HFFc6 (cell line): ENCODE results near the gene FGR. TPM values are rescaled to one million over a fixed set of nuclear protein-coding genes. Genes with fewer than 3 reads are reported as not detected.

Experiments used
- DNase-seq: peaks from one replicate; pipeline ENCODE4 v3.0.0-alpha.2; 2018
- H3K27ac Mint-ChIP-seq: 2 replicates; pipeline ENCODE4 v1.8.0; 2020; ENCODE audit warnings: mild to moderate bottlenecking, mixed read lengths
- H3K27me3 Mint-ChIP-seq: 2 replicates; pipeline ENCODE4 v1.8.0; 2021; ENCODE audit warnings: mild to moderate bottlenecking, moderate library complexity, mixed read lengths; ENCODE audit not compliant: insufficient read depth
- H3K36me3 Mint-ChIP-seq: 2 replicates; pipeline ENCODE4 v1.8.0; 2021; ENCODE audit warnings: low read depth, mixed read lengths
- H3K4me1 Mint-ChIP-seq: 2 replicates; pipeline ENCODE4 v1.8.0; 2020; ENCODE audit warnings: low read depth, mixed read lengths
- H3K4me3 Mint-ChIP-seq: 2 replicates; pipeline ENCODE4 v1.8.0; 2020; ENCODE audit warnings: mild to moderate bottlenecking, moderate library complexity, mixed read lengths
- H3K9me3 Mint-ChIP-seq: 2 replicates; pipeline ENCODE4 v1.8.0; 2020; ENCODE audit warnings: mild to moderate bottlenecking, mixed read lengths
- CTCF ChIP-seq: fragments of 200-600 bp; sonication (generic); IDR thresholded peaks from 2 replicates; pipeline ENCODE4 v1.5.0; 2021; ENCODE audit warnings: antibody characterized with exemption, mild to moderate bottlenecking
- total RNA-seq, 6 experiments: library from RNA; stranded (reverse); fragmentation: NEBNext Ultra II Directional; extraction: Animal tissue kit (Norgen Biotek cat#: 25700); gene quantifications; 2 replicates in 1 of 6; 3 replicates in 5 of 6; pipeline ENCODE4 v1.2.3, GENCODE V29; 2021

Gene FGR
- total RNA-seq, 6 experiments from 2014 or later, result not detected

GRCh38 chr1:27668121-27668807 is 33.3 kb upstream of the FGR start:
- Mint-ChIP-seq H3K9me3 (no peaks in the 10 kb centered on the region), H3K27ac (no peak overlapping the region), H3K4me1 (peaks cover 55% of the 10 kb centered on the region), H3K36me3 (no peaks in the 10 kb centered on the region), H3K4me3 (no peak overlapping the region), H3K27me3 (no peaks in the 10 kb centered on the region; the same call in 1 of the 2 replicates)
- DNase-seq, result no peak
- TF ChIP-seq CTCF, result no peak

GRCh38 chr1:27666791-27667254 is 31.8 kb upstream of the FGR start:
- no peak for TF ChIP-seq CTCF
- Mint-ChIP-seq H3K4me1 (peaks cover 48% of the 10 kb centered on the region), H3K27ac (no peak overlapping the region), H3K27me3 (no peaks in the 10 kb centered on the region; the same call in 1 of the 2 replicates), H3K36me3 (no peaks in the 10 kb centered on the region), H3K9me3 (no peaks in the 10 kb centered on the region), H3K4me3 (no peak overlapping the region)
- no peak for DNase-seq

- peaks cover 42% of the 10 kb centered on the region for H3K4me1 Mint-ChIP-seq
- H3K36me3 Mint-ChIP-seq, result no peaks in the 10 kb centered on the region
- DNase-seq, result no peak
- no peaks in the 10 kb centered on the region; the same call in 1 of the 2 replicates for H3K27me3 Mint-ChIP-seq
- TF ChIP-seq CTCF, result no peak
- no peak overlapping the region for H3K27ac Mint-ChIP-seq
- no peaks in the 10 kb centered on the region for H3K9me3 Mint-ChIP-seq
- no peak overlapping the region for H3K4me3 Mint-ChIP-seq
These were observed 31.3 kb upstream of the FGR start for GRCh38 chr1:27666294-27666693.

- Mint-ChIP-seq H3K27me3 (no peaks in the 10 kb centered on the region; the same call in 1 of the 2 replicates), H3K9me3 (no peaks in the 10 kb centered on the region), H3K36me3 (no peaks in the 10 kb centered on the region), H3K27ac (no peak overlapping the region), H3K4me1 (peaks cover 38% of the 10 kb centered on the region), H3K4me3 (no peak overlapping the region)
- no peak for TF ChIP-seq CTCF
- no peak for DNase-seq
These were observed 30.1 kb upstream of the FGR start for GRCh38 chr1:27665016-27665651.

GRCh38 chr1:27664291-27664690 is 29.3 kb upstream of the FGR start:
- Mint-ChIP-seq H3K9me3 (no peaks in the 10 kb centered on the region), H3K4me3 (no peak overlapping the region), H3K4me1 (peaks cover 37% of the 10 kb centered on the region), H3K27ac (no peak overlapping the region), H3K27me3 (no peaks in the 10 kb centered on the region; the same call in 1 of the 2 replicates), H3K36me3 (no peaks in the 10 kb centered on the region)
- no peak for TF ChIP-seq CTCF
- DNase-seq, result no peak
